Coronary artery (tissue), 2 donors: ENCODE results near the gene TINAGL1.

ENCODE experiments used
- DNase-seq: peaks from one replicate; pipeline ENCODE4 v3.0.0-alpha.2; 2017; ENCODE audit warnings: low spot score
- H3K27ac ChIP-seq, 2 donors: fragments of 200-600 bp; sonication (generic); one replicate each; pipeline ENCODE4 v1.5.1; 2016 to 2019
- H3K4me3 ChIP-seq: fragments of 200-600 bp; sonication (generic); 2 replicates; pipeline ENCODE4 v1.5.1; 2016; ENCODE audit warnings: mild to moderate bottlenecking, moderate library complexity
- TF ChIP-seq, protein P1 (sequence below): fragments of 200-600 bp; sonication (generic); IDR thresholded peaks from one replicate; pipeline ENCODE4 v1.5.1; 2019; ENCODE audit warnings: antibody characterized with exemption

TINAGL1 gene

DNA sequence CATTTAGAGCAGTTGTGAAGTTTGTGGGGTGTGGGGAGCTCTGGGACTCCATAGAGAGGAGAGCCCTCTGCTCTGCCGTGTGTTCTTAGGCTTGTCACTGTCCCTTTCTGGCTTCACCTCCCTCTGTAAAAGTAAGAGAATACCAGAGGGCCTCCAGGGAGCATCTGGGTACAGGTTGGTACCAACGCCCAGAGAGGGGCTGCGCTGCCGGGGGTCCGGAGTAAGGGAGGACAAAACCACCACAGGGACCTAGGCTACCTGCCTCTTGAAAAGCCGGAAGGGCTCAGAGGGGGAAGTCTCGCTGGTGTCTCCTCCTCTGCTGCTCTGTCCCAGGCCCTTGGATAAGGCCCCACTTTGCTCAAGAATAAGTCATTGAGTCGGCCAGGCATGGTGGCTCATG, 3.1 kb upstream of the TINAGL1 start:
- TF ChIP-seq, protein P1, sequence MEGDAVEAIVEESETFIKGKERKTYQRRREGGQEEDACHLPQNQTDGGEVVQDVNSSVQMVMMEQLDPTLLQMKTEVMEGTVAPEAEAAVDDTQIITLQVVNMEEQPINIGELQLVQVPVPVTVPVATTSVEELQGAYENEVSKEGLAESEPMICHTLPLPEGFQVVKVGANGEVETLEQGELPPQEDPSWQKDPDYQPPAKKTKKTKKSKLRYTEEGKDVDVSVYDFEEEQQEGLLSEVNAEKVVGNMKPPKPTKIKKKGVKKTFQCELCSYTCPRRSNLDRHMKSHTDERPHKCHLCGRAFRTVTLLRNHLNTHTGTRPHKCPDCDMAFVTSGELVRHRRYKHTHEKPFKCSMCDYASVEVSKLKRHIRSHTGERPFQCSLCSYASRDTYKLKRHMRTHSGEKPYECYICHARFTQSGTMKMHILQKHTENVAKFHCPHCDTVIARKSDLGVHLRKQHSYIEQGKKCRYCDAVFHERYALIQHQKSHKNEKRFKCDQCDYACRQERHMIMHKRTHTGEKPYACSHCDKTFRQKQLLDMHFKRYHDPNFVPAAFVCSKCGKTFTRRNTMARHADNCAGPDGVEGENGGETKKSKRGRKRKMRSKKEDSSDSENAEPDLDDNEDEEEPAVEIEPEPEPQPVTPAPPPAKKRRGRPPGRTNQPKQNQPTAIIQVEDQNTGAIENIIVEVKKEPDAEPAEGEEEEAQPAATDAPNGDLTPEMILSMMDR, result no peak
- H3K27ac ChIP-seq, result peak overlapping the region; percentile 98 to 99
- DNase-seq, result no peak
- H3K4me3 ChIP-seq, result no peak overlapping the region

DNA sequence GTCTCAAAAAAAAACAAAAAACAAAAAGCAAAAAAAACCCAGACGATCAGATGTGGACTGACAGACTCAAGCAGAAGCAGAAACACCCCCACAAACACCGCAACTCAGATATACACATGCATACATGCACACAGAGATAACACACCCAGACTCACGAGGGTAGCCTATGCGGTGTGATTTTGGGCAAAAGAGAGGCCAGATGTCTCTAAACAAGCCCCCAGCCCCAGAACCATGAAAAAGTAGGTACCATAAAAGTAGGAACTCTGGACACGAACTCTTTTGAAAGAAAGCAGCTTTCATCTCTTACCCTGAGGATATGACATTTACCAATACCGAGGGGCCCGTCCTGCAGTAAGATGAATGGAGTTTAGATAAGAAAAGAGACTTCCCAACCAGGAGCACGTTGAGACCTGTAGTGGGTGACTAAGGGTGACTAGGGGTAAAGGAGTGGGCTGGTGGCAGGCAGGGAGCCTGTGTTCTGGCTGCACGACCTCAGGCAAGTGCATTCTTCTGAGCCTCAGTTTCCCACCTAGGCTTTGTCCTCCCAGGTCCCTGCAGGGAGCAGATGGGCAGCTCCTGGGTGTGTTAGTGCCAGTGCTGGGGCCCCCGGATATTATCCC, 1.5 kb upstream of the TINAGL1 start:
- TF ChIP-seq, protein P1, result no peak
- Histone ChIP-seq H3K4me3 (peak overlapping the region; percentile 39), H3K27ac (peak overlapping the region; percentile 98 to 99)
- no peak for DNase-seq

DNA sequence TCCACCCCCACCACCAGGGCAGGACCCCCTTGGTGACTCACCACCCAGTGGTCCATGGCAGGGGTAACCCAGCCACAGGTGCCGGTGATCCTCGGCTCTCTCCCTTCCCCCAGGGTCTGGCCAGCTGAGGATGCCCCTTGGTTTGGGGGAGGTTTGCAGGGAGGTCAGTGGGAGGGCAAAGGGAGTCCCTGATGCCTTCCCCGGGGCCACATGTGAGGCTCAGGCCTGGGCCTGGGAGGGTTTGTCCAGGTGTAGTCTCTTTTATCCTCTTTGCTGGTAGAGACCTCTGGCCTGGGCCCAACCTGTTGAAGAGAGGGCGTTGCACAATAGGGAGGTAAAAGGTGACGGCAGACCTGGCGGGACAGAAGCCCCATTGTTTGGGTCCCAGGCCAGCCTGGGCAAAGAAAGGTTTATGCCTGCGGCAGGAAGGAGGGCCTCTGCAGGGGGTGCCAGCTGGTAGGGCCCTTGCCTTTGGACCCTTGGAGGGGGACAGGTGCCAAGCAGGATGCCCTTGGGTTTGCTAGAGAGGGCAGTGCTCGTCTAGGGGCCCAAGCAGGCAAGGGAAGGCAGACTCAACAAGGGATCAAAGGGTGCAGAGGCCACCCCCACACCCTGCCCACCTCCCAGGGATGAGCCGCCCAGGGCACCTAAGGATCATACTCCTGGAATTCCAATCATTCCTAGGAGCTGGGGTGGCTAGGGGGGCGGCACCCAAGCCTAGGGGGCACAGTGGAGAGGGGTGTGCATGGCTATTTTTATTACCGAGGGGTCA, 760 bp upstream of the TINAGL1 start:
- peak overlapping the region; percentile 91 for H3K4me3 ChIP-seq
- H3K27ac ChIP-seq, result peak overlapping the region; percentile 98 to 99
- TF ChIP-seq, protein P1, result no peak
- peak; percentile 75 for DNase-seq

DNA sequence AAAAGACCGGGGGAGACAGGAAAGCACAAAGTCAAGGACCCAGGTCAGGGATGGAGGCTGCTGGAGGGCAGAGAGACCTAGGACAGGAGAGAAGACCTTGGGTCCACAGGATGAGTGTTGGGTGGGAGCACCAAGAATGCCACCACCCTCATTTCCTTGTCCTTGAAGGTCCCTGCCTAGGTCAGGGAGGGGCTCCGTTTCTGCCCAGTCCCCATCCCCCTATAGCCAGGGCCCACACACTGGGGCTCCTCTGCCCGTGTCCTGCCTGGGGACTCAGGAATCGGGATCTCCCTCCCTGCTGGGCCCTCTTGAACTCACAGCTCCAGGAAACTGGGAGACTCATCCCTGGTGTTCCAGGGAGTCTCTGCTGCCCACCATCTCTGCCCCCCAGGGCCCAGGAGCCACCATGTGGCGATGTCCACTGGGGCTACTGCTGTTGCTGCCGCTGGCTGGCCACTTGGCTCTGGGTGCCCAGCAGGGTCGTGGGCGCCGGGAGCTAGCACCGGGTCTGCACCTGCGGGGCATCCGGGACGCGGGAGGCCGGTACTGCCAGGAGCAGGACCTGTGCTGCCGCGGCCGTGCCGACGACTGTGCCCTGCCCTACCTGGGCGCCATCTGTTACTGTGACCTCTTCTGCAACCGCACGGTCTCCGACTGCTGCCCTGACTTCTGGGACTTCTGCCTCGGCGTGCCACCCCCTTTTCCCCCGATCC, 584 bp downstream of the TINAGL1 start:
- Histone ChIP-seq H3K4me3 (peak overlapping the region; percentile 91), H3K27ac (peak overlapping the region; percentile 98 to 99)
- TF ChIP-seq, protein P1, result no peak
- no peak for DNase-seq

DNA sequence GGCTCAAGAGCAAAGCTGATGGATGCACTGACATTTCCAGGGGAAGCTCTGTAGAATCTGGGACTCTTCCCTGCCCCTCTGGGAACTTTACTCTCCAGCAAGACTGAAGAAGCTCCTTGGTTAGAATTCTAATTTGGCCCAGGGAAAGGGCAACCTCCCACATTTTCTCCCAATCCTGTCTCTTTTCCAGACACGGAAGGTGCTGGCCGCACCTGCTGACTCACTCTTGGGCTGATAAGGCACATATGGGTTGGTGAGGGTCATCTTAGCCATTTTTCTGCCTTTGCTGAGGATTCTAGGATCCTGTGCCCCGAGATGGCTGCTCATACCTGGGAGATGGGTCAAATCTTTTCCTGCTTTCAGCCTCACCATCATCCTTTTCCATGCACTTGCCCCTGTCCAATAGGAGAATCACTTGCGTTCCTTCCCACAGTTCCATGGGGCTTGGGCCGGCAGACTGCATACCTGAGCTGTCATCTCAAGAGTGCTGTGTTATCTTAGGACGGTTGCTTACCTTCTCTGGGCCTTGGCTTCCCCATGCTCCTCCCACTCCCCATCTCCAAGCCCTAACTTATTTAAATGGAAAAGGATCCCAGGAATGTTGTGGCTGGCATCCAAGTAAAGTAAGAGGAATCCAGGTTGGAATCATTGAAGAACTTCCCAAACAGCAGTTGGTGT, 1.3 kb downstream of the TINAGL1 start:
- peak overlapping the region; percentile 91 for H3K4me3 ChIP-seq
- H3K27ac ChIP-seq, result peak overlapping the region; percentile 98 to 99
- no peak for DNase-seq
- TF ChIP-seq, protein P1, result no peak

DNA sequence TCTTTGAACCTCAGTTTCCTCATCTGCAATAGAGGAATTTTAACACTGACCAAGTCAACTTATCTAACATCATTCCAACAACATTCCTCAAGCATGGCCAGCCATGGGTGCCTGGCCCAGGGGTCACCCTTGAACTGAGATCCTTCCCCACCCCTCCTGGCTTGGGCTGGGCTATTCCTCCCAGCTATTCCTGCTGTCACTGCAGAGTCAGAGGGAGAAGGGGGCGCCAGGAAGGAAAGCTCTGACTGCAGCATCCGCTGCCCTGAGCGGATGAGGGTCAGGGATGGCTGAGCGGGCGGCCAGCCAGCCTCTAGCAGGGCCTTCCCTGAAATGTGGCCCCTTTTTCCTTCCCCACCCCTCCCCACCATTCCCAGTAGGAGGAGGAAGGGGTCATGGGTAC, 3.1 kb downstream of the TINAGL1 start:
- Histone ChIP-seq H3K27ac (peak overlapping the region; percentile 95 to 99), H3K4me3 (peak overlapping the region; percentile 91)
- no peak for DNase-seq
- TF ChIP-seq, protein P1, result no peak
